Brain microvascular endothelial cell (primary cell): ENCODE data around the gene SMG5.

Experiments
- DNase-seq: peaks from one replicate; pipeline ENCODE4 v3.0.0-alpha.2; 2020
- H3K27ac ChIP-seq: fragments of 250-450 bp; sonication (Bioruptor Pico); 2 replicates; pipeline ENCODE4 v1.5.1; 2020; ENCODE audit warnings: mild to moderate bottlenecking, moderate library complexity
- H3K27me3 ChIP-seq: fragments of 250-450 bp; sonication (Bioruptor Pico); replicated peaks from 2 replicates; pipeline ENCODE4 v1.5.1; 2020; ENCODE audit warnings: mild to moderate bottlenecking
- H3K36me3 ChIP-seq: fragments of 250-450 bp; sonication (Bioruptor Pico); replicated peaks from 2 replicates; pipeline ENCODE4 v1.5.1; 2020; ENCODE audit warnings: mild to moderate bottlenecking
- H3K4me3 ChIP-seq: 2 replicates; pipeline ENCODE4 v1.5.1; 2011; ENCODE audit warnings: low read depth, mild to moderate bottlenecking, control low read depth, low read length, moderate library complexity
- in situ Hi-C: cut with HindIII; loops from 2 replicates; pipeline ENCODE4 v1.10.0; 2017; ENCODE audit warnings: low sequenced_read_pairs, low pct_ligation_motif_present
- TF ChIP-seq, protein P1 (sequence below): IDR thresholded peaks from 2 replicates; pipeline ENCODE4 v1.5.1; 2011; ENCODE audit warnings: low read depth, mild to moderate bottlenecking, moderate library complexity, low read length, control low read depth, inconsistent platforms; ENCODE audit errors: missing control alignments

SMG5 gene

DNA sequence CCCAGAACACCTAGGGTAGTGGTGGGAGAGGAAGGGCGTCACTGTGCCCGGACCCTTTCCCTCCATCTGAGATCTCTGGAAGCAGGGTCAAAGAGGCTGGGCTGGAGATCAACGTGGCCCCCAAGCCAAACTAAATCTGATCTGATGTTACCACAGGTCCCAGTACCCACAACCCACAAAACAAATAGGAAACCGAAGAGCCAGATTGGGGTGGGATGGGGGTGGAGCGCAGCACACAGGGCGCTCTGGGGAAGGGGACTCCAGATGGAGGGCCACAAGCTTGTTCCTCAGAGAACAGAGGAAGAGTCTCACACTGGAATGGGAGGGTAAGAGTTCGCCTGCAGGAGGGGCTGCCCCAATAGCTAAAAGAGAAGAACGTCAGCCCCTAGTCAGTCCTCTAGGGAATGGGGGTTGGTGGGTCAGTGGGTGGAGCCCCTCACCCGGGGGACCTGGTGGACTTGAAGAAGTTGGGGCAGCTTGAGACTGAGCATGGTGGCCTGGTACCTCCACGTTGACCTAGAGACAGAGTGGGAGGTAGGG, 36.3 kb downstream of the SMG5 start:
- in situ Hi-C loops, result no loop called here
- H3K27ac ChIP-seq, result no peak overlapping the region
- DNase-seq, result no peak
- peaks cover 26% of the 10 kb centered on the region for H3K36me3 ChIP-seq
- H3K4me3 ChIP-seq, result peak overlapping the region; percentile 9
- peaks cover 7% of the 10 kb centered on the region for H3K27me3 ChIP-seq
- TF ChIP-seq, protein P1, sequence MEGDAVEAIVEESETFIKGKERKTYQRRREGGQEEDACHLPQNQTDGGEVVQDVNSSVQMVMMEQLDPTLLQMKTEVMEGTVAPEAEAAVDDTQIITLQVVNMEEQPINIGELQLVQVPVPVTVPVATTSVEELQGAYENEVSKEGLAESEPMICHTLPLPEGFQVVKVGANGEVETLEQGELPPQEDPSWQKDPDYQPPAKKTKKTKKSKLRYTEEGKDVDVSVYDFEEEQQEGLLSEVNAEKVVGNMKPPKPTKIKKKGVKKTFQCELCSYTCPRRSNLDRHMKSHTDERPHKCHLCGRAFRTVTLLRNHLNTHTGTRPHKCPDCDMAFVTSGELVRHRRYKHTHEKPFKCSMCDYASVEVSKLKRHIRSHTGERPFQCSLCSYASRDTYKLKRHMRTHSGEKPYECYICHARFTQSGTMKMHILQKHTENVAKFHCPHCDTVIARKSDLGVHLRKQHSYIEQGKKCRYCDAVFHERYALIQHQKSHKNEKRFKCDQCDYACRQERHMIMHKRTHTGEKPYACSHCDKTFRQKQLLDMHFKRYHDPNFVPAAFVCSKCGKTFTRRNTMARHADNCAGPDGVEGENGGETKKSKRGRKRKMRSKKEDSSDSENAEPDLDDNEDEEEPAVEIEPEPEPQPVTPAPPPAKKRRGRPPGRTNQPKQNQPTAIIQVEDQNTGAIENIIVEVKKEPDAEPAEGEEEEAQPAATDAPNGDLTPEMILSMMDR, result no peak

DNA sequence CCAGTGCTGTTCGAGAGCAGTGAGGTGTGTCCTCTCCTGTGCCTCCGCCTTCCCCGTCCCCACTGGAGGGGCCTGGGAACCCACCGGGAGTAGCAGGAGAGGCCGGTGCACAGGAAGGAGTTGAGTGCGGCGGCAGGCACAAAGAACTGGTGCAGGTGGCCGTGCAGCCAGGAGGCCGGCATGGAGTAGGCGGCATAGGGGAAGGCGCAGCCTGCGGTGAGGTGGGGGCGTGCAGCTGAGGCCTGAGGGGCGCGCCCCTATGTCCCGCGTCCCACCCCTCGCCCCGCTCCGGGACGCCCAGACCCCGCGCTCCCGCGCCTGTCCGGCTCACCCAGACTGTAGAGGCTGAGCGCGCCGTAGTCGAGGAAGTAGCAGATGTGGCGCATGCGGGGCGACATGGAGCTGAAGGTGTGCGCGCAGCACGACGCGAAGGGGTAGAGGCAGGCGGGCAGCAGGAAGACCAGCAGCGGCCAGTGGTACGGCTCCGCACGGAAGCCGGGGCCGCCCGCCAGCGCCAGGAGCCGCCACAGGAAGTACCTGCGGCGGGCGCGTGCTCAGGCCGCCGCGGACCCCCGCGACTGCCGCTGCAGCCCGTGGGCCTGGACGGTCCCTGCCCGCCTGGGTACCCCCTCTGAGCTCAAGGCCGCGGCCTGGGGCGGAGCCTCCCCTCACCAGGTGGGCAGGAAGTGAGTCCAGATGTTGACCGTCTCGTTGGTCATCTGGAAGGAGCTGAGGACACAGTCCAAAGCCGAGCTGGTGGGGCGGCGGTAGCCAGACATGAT, 37.0 kb downstream of the SMG5 start:
- TF ChIP-seq, protein P1, result no peak
- Histone ChIP-seq H3K4me3 (peak overlapping the region; percentile 26), H3K27ac (no peak overlapping the region), H3K27me3 (peaks cover 7% of the 10 kb centered on the region), H3K36me3 (peaks cover 19% of the 10 kb centered on the region)
- in situ Hi-C loops, result no loop called here
- DNase-seq, result no peak

DNA sequence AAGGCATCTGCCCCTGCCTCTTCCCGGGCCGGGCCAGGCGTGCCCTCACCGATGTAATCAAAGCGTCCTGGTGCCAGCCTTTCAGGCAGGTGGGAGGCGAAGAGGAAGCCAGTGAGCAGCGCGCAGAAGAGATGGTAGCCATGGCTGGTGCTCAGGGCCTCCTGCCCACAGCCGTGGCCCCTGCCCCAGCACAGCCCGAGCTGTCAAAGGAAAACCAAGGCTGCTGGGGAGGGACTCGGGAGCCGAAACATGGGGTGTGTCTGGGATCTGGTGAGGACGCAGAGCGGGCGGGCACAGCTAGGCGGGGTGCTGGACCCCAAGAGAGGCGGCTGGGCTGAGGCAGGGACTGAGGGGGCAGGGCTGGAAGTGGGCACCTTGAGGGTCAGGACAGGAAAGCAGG, 37.9 kb downstream of the SMG5 start:
- H3K36me3 ChIP-seq, result peaks cover 10% of the 10 kb centered on the region
- in situ Hi-C loops, result no loop called here
- peaks cover 7% of the 10 kb centered on the region for H3K27me3 ChIP-seq
- TF ChIP-seq, protein P1, result no peak
- no peak for DNase-seq
- no peak overlapping the region for H3K27ac ChIP-seq
- no peak overlapping the region for H3K4me3 ChIP-seq

DNA sequence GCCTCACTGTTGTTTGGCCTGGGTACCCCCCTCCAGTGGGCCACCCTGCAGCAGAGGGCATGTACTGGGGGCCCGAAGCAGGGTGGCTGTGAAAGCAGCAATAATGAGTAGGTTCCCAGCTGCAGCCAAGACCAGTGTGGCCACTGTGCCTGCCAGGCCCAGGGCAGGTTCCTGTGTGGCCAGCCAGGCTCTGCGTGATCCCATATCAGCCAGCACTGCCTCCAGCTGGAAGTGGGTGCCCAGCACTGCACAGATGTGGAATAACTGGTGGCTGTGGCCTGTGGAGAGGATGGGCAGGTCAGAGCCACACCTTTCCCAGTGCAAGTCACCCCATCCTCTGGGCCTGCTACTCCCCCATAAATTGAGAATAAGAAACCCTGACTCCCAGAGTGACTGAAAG, 38.5 kb downstream of the SMG5 start:
- Histone ChIP-seq H3K27me3 (peaks cover 7% of the 10 kb centered on the region), H3K4me3 (no peak overlapping the region), H3K27ac (no peak overlapping the region), H3K36me3 (peaks cover 5% of the 10 kb centered on the region)
- TF ChIP-seq, protein P1, result no peak
- in situ Hi-C loops, result no loop called here
- no peak for DNase-seq

GRCh38 chr1:156242738-156243137, 39.9 kb downstream of the SMG5 start:
- TF ChIP-seq, protein P1, result no peak
- Histone ChIP-seq H3K36me3 (peaks cover 2% of the 10 kb centered on the region), H3K27ac (no peak overlapping the region), H3K27me3 (peaks cover 7% of the 10 kb centered on the region), H3K4me3 (no peak overlapping the region)
- in situ Hi-C loops, result no loop called here
- no peak for DNase-seq
